ENCODE measurements around the gene EDIL3. TPM values are rescaled to one million over a fixed set of nuclear protein-coding genes. Genes with fewer than 3 reads are reported as not detected.

EDIL3 gene
- total RNA-seq, 2 donors from 2014 or later, result 2.2 to 17.5 TPM

- 100% methylated on average over 1 of the region's 1 CpG; no CpG with 5 or more reads in 1 of the 2 experiments for WGBS, 2 experiments (ENCODE audit: insufficient coverage in 1 of 2, insufficient read length in 1 of 2)
- no peaks in the 10 kb centered on the region for H3K9me3 Mint-ChIP-seq
- no peaks in the 10 kb centered on the region for H3K27me3 Mint-ChIP-seq (ENCODE audit: insufficient read depth)
- Histone ChIP-seq H3K4me3 (ENCODE audit: low read length) (no peak overlapping the region), H3K27ac (ENCODE audit: low read depth, low read length) (no peak overlapping the region), H3K4me1 (ENCODE audit: control insufficient read depth, insufficient read depth, low read length) (peaks cover 5% of the 10 kb centered on the region), H3K9me3 (ENCODE audit: control insufficient read depth, low read length) (no peaks in the 10 kb centered on the region), H3K27me3 (ENCODE audit: control insufficient read depth, insufficient read depth, low read length, poor library complexity, severe bottlenecking) (no peaks in the 10 kb centered on the region), H3K9ac (ENCODE audit: extremely low read depth, low read length, poor library complexity, severe bottlenecking) (no peak overlapping the region), H3K36me3 (ENCODE audit: control insufficient read depth, insufficient read depth, low read length) (no peaks in the 10 kb centered on the region)
- TF ChIP-seq CTCF (conservative IDR thresholded peaks at IDR 0.05), result no peak
- H3K4me3 Mint-ChIP-seq, result no peak overlapping the region
- no peaks in the 10 kb centered on the region for H3K36me3 Mint-ChIP-seq (ENCODE audit: low read depth)
- H3K27ac Mint-ChIP-seq, result no peak overlapping the region
- DNase-seq, result no peak
- H3K4me1 Mint-ChIP-seq, result peaks cover 11% of the 10 kb centered on the region
Measured at GRCh38 chr5:84251503-84251902, 133.2 kb downstream of the EDIL3 start.

GRCh38 chr5:84249918-84250630 lies 134.6 kb downstream of the EDIL3 start:
- Mint-ChIP-seq H3K27ac (peak overlapping the region; percentile 35), H3K9me3 (no peaks in the 10 kb centered on the region), H3K27me3 (ENCODE audit: insufficient read depth) (no peaks in the 10 kb centered on the region), H3K36me3 (ENCODE audit: low read depth) (no peaks in the 10 kb centered on the region), H3K4me1 (peaks cover 11% of the 10 kb centered on the region), H3K4me3 (no peak overlapping the region)
- DNase-seq, result peak; percentile 52
- Histone ChIP-seq H3K27ac (ENCODE audit: low read depth, low read length) (no peak overlapping the region), H3K9me3 (ENCODE audit: control insufficient read depth, low read length) (no peaks in the 10 kb centered on the region), H3K9ac (ENCODE audit: extremely low read depth, low read length, poor library complexity, severe bottlenecking) (no peak overlapping the region), H3K4me3 (ENCODE audit: low read length) (no peak overlapping the region), H3K4me1 (ENCODE audit: control insufficient read depth, insufficient read depth, low read length) (peaks cover 5% of the 10 kb centered on the region), H3K27me3 (ENCODE audit: control insufficient read depth, insufficient read depth, low read length, poor library complexity, severe bottlenecking) (no peaks in the 10 kb centered on the region), H3K36me3 (ENCODE audit: control insufficient read depth, insufficient read depth, low read length) (no peaks in the 10 kb centered on the region)
- 83 to 84% methylated on average over 2 to 4 of the region's 4 CpGs for WGBS, 2 experiments (ENCODE audit: insufficient coverage in 1 of 2, insufficient read length in 1 of 2)
- TF ChIP-seq CTCF (conservative IDR thresholded peaks at IDR 0.05), result peak; percentile 33

- H3K4me3 Mint-ChIP-seq, result no peak overlapping the region
- TF ChIP-seq CTCF (conservative IDR thresholded peaks at IDR 0.05), result no peak
Measured at GRCh38 chr5:84248013-84248412, 136.7 kb downstream of the EDIL3 start.

More at GRCh38 chr5:84248013-84248412, 136.7 kb downstream of the EDIL3 start:
- H3K9me3 ChIP-seq (ENCODE audit: control insufficient read depth, low read length), result no peaks in the 10 kb centered on the region
- no peak overlapping the region for H3K27ac Mint-ChIP-seq
- no peak overlapping the region for H3K27ac ChIP-seq (ENCODE audit: low read depth, low read length)
- H3K27me3 ChIP-seq (ENCODE audit: control insufficient read depth, insufficient read depth, low read length, poor library complexity, severe bottlenecking), result no peaks in the 10 kb centered on the region
- no peak for DNase-seq
- H3K4me1 ChIP-seq (ENCODE audit: control insufficient read depth, insufficient read depth, low read length), result peaks cover 5% of the 10 kb centered on the region
- H3K4me1 Mint-ChIP-seq, result peaks cover 15% of the 10 kb centered on the region
- no peak overlapping the region for H3K4me3 ChIP-seq (ENCODE audit: low read length)
- H3K9ac ChIP-seq (ENCODE audit: extremely low read depth, low read length, poor library complexity, severe bottlenecking), result no peak overlapping the region
- no peaks in the 10 kb centered on the region for H3K36me3 ChIP-seq (ENCODE audit: control insufficient read depth, insufficient read depth, low read length)
- no peaks in the 10 kb centered on the region for H3K36me3 Mint-ChIP-seq (ENCODE audit: low read depth)
- no peaks in the 10 kb centered on the region for H3K27me3 Mint-ChIP-seq (ENCODE audit: insufficient read depth)
- 89 to 93% methylated on average over 3 to 4 of the region's 4 CpGs for WGBS, 2 experiments (ENCODE audit: insufficient coverage in 1 of 2, insufficient read length in 1 of 2)
- H3K9me3 Mint-ChIP-seq, result no peaks in the 10 kb centered on the region

Data from endodermal cell (in vitro differentiated cells).